ENCODE measurements around the gene ONECUT3. TPM values are rescaled to one million over a fixed set of nuclear protein-coding genes. Genes with fewer than 3 reads are reported as not detected.

Gene ONECUT3
- total and polyA plus RNA-seq, 12 donors, result under 0.01 TPM; not detected in 11

DNA sequence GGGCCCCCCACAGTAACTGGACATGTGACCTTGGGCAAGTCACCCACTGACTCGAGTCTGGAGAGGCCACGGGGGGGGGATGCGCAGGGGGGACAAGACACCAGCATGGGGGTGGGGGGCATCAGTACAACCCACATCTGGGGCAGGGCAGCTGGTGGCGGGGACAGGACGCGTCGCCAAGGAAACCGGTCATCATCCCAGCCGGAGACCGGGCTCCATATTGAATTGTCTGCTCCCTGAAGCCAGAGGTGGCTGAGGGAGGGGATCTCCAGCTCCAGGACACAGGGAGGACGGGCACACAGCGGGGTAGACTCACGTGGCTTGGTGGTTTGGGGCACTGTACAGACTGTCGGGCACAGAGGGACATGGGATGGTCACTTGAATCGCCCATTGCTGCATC is 11.4 kb downstream of the ONECUT3 start:
- no peaks in the 10 kb centered on the region for H3K36me3 ChIP-seq (replicated peaks in 1 of 2)
- intact Hi-C loops (cut with DNase I), result loop anchor here (5.0 kb wide), 2 partner anchors 92 to 217 kb away; no protein-coding TSS in a partner anchor
- no peaks in the 10 kb centered on the region for H3K4me1 ChIP-seq (replicated peaks in 1 of 2)
- no peak for DNase-seq
- H3K9me3 ChIP-seq (replicated peaks in 1 of 3), result no peaks in the 10 kb centered on the region
- 5 to 12% (median 8%) methylated on average over 9 to 15 of the region's 15 CpGs for WGBS, 4 donors
- H3K27ac ChIP-seq, result no peak overlapping the region
- TF ChIP-seq, protein P1, sequence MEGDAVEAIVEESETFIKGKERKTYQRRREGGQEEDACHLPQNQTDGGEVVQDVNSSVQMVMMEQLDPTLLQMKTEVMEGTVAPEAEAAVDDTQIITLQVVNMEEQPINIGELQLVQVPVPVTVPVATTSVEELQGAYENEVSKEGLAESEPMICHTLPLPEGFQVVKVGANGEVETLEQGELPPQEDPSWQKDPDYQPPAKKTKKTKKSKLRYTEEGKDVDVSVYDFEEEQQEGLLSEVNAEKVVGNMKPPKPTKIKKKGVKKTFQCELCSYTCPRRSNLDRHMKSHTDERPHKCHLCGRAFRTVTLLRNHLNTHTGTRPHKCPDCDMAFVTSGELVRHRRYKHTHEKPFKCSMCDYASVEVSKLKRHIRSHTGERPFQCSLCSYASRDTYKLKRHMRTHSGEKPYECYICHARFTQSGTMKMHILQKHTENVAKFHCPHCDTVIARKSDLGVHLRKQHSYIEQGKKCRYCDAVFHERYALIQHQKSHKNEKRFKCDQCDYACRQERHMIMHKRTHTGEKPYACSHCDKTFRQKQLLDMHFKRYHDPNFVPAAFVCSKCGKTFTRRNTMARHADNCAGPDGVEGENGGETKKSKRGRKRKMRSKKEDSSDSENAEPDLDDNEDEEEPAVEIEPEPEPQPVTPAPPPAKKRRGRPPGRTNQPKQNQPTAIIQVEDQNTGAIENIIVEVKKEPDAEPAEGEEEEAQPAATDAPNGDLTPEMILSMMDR (IDR thresholded peaks at IDR 0.05), result no peak
- TF ChIP-seq POLR2A (IDR thresholded peaks at IDR 0.05), result no peak
- H3K4me3 ChIP-seq, result no peak overlapping the region
- H3K27me3 ChIP-seq, result peaks cover 80% of the 10 kb centered on the region

DNA sequence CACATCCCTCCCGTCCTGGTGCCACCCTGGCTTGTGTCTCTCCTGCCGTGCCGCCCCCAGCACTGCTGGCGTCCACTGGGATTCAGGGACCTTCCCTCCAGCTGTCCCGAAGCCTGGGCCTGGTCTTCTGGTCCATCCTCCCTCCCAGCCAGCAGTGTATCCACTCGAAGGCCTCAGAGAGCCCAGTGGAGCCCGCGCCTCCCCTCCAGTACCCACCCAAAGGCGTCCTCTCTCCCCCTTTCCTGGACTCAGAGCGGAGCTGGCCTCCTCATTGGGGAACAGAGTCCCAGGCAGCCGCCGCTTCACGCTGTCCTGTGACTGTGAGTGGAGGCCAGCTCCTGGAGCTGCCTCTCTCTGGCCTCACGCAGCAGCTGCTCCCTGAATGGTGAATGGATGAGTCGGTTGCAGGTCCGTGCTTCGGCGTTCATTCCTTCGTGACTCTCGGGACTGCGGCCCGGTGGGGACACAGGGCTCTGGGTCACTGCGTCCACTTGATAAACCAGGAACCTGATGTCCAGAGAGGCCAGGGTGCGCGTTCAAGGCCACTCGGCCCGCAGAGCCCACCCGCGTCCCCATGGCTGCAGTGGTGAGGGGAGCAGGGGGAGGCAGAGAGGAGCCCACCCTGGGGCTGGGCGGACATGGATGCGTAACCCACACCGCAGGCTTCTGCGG is 12.1 kb downstream of the ONECUT3 start:
- TF ChIP-seq POLR2A (IDR thresholded peaks at IDR 0.05), result no peak
- TF ChIP-seq, protein P1 (IDR thresholded peaks at IDR 0.05), result no peak
- Histone ChIP-seq H3K36me3 (replicated peaks in 1 of 2) (no peaks in the 10 kb centered on the region), H3K9me3 (replicated peaks in 1 of 3) (no peaks in the 10 kb centered on the region), H3K27me3 (peaks cover 80% of the 10 kb centered on the region), H3K4me1 (replicated peaks in 1 of 2) (no peaks in the 10 kb centered on the region), H3K27ac (no peak overlapping the region), H3K4me3 (no peak overlapping the region)
- DNase-seq, result no peak
- 9 to 19% (median 12%) methylated on average over 6 to 33 of the region's 33 CpGs for WGBS, 4 donors
- intact Hi-C loops (cut with DNase I), result loop anchor here (5.0 kb wide), 2 partner anchors 93 to 218 kb away; no protein-coding TSS in a partner anchor

DNA sequence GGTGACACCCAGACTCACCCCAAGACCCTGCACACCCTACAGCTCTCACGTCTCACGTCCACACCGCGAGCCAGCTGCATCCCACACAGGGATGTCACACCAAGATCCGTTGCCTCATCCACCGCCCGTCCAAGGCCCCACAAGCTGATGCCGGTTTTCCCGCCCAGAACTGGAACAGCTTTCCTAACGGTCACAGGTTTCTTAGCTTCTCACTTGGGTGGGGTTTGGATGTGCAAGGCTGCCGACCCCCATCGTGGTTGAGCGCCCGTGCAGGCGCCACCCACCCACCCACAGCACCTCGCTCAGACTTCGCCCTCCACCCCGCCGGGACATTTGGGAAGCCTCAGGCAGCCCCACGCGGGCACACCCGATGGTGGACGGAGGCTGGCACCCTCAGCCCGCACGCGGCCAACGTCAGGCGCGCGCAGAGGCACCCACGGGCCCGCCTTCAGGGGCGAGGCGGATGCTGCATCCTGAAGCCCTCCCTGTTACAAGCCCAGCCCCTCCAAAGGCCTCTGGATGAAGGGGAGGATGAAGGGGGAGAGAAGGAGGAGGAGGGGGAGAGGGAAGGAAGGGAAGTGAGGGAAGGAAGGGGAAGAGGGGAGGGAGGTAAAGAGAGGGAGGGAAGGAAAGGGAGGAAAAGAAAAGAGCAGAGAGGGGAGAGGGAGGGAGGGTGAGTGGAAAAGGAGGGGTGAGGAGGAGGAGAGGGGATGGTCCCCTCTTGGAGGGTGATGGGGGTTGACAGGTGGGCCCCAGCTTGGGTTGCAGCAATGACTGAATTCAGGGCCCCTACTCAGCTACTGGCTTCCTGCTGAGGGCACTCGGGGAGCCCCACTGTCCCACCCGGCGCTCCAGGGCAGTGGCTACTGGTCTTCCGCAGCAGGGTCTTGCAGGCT is 12.8 kb downstream of the ONECUT3 start:
- WGBS, 4 donors, result 5 to 10% (median 7%) methylated on average over 18 to 38 of the region's 38 CpGs
- Histone ChIP-seq H3K36me3 (replicated peaks in 1 of 2) (no peaks in the 10 kb centered on the region), H3K27ac (no peak overlapping the region), H3K9me3 (replicated peaks in 1 of 3) (no peaks in the 10 kb centered on the region), H3K4me3 (no peak overlapping the region), H3K27me3 (peaks cover 81% of the 10 kb centered on the region), H3K4me1 (replicated peaks in 1 of 2) (no peaks in the 10 kb centered on the region)
- intact Hi-C loops (cut with DNase I), result loop anchor here (5.0 kb wide), 2 partner anchors 94 to 219 kb away; no protein-coding TSS in a partner anchor
- TF ChIP-seq POLR2A (IDR thresholded peaks at IDR 0.05), result no peak
- TF ChIP-seq, protein P1 (IDR thresholded peaks at IDR 0.05), result no peak
- no peak for DNase-seq

DNA sequence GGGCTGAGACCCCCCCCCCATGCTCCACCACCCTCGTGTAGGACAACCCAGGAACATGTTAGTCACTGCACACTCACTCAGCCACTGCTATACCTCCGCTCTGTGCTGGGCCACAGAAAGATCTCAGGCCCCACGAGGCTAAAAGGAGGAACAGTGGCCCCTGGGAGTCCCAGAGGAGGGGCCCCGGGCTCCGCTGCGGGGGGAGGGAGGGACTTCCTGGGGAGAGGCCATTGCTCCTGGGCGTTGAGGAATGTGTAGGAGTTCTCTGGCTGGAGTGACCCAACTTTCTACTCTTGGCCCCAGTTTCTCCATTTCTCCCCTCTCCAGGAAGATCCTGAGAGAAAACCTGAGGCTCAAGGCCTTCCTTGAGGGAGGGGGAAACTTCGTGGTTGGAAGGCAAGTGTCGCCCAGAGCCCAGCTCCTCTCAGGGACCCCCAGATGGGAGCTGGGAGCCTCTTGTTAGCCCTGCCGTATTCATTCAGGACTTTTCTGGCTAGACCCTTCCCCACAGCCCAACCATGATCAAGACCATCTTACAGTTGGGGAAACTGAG is 13.6 kb downstream of the ONECUT3 start:
- Histone ChIP-seq H3K27ac (no peak overlapping the region), H3K27me3 (peaks cover 75% of the 10 kb centered on the region), H3K4me3 (no peak overlapping the region), H3K4me1 (replicated peaks in 1 of 2) (no peaks in the 10 kb centered on the region), H3K9me3 (replicated peaks in 1 of 3) (no peaks in the 10 kb centered on the region), H3K36me3 (replicated peaks in 1 of 2) (no peaks in the 10 kb centered on the region)
- DNase-seq, result no peak
- intact Hi-C loops (cut with DNase I), result loop anchor here (5.0 kb wide), 2 partner anchors 95 to 220 kb away; no protein-coding TSS in a partner anchor
- WGBS, 4 donors, result 15 to 18% (median 16%) methylated on average over 8 to 10 of the region's 10 CpGs; no CpG with 5 or more reads in 1 of the 4 donors
- no peak for TF ChIP-seq POLR2A (IDR thresholded peaks at IDR 0.05)
- TF ChIP-seq, protein P1 (IDR thresholded peaks at IDR 0.05), result no peak

All from adrenal gland (tissue), 12 donors.